Measurements from ENCODE around the gene ACO2. TPM values are rescaled to one million over a fixed set of nuclear protein-coding genes. Genes with fewer than 3 reads are reported as not detected.

ACO2 gene
- total and polyA plus RNA-seq, 2 of the 13 experiments (the other 11 are each of a cell fraction or from before 2014, with no cell fraction given): 19.2 to 45.6 TPM

DNA sequence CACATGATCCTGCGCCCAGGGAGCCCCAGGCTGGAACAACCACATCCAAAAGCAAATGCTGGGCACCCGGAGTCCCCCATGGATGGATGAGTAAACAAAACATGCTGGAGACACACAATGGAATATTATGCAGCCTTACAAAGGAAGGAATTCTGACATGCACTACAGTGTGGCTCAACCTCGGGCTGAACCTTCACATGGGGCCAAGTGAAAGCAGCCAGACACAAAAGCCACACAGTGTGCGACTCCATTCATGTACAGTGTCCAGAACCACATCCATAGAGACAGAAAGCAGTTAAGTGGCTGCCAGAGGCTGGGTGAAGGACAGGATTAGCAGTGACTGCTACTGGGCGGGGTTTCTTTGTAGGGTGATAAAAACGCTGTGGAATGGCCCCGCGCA is 65.3 kb downstream of the ACO2 start:
- ATAC-seq (no peak), FAIRE-seq (no peak), DNase-seq (ENCODE audit: low spot score) (no peak)
- intact Hi-C loops (cut with micrococcal nuclease; ENCODE audit: unreplicated experiment): no loop called here
- Histone ChIP-seq H3K79me2 (ENCODE audit: insufficient read depth, low read length) (peaks cover under 1% of the 10 kb centered on the region), H3K27me3 (ENCODE audit: control insufficient read depth in 1 of 2, insufficient read depth in 2 of 2, low read length in 2 of 2) (no peaks in the 10 kb centered on the region), H3K27ac (ENCODE audit: extremely low read length, insufficient read depth, low read length) (no peak overlapping the region), H3K9me3 (ENCODE audit: low read length) (no peaks in the 10 kb centered on the region), H3K36me3 (replicated peaks in 1 of 2; ENCODE audit: control insufficient read depth in 1 of 2, insufficient read depth in 2 of 2, low read length in 2 of 2) (peaks cover 18 to 54% of the 10 kb centered on the region in 2 experiments), H3K4me2 (ENCODE audit: low read depth, low read length) (no peak overlapping the region), H2AFZ (ENCODE audit: low read length) (no peak overlapping the region), H3K4me3 (replicated peaks in 1 of 3; ENCODE audit: insufficient read depth in 1 of 3, low read depth in 2 of 3, low read length in 3 of 3) (no peak overlapping the region), H3K4me1 (ENCODE audit: insufficient read depth, low read length) (peaks cover 27% of the 10 kb centered on the region), H4K20me1 (ENCODE audit: insufficient read depth, low read length) (no peaks in the 10 kb centered on the region), H3K9ac (ENCODE audit: insufficient read depth, low read depth, low read length) (no peak overlapping the region)
- in situ Hi-C loops (cut with HindIII; ENCODE audit: extremely low pct_ligation_motif_present, low pct_unique_long_range_greater_than_20kb): no loop called here
- 93% methylated on average over 7 of the region's 8 CpGs for WGBS (ENCODE audit: low lambda C conversion rate)
- POLR2A ChIA-PET: no interaction called here
- TF ChIP-seq ZNF777 (CRISPR knock-in tag; IDR thresholded peaks at IDR 0.05): no peak
- TF ChIP-seq, protein P1, sequence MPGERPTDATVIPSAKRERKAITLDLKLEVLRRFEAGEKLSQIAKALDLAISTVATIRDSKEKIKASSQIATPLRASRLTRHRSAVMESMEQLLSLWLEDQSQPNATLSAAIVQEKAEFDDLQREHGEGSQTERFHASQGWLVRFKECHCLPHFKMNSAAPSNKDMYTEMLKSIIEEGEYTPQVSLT (CRISPR knock-in tag; IDR thresholded peaks at IDR 0.05; ENCODE audit: borderline replicate concordance, low read depth): no peak
- TF ChIP-seq, protein P2, sequence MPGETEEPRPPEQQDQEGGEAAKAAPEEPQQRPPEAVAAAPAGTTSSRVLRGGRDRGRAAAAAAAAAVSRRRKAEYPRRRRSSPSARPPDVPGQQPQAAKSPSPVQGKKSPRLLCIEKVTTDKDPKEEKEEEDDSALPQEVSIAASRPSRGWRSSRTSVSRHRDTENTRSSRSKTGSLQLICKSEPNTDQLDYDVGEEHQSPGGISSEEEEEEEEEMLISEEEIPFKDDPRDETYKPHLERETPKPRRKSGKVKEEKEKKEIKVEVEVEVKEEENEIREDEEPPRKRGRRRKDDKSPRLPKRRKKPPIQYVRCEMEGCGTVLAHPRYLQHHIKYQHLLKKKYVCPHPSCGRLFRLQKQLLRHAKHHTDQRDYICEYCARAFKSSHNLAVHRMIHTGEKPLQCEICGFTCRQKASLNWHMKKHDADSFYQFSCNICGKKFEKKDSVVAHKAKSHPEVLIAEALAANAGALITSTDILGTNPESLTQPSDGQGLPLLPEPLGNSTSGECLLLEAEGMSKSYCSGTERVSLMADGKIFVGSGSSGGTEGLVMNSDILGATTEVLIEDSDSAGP (CRISPR knock-in tag; IDR thresholded peaks at IDR 0.05; ENCODE audit: borderline replicate concordance): 0 out of 2 replicates have a peak, but pooled peaks have one; percentile 1
- CTCF ChIA-PET (ENCODE audit: low intra/inter-chr PET ratio, low total read pairs): interaction anchor here (1.7 kb wide), 1 partner anchor 130 kb away, joined by 5 read pairs; no protein-coding TSS in a partner anchor
- no TSS peak for BruUV-seq (replicated peaks)

DNA sequence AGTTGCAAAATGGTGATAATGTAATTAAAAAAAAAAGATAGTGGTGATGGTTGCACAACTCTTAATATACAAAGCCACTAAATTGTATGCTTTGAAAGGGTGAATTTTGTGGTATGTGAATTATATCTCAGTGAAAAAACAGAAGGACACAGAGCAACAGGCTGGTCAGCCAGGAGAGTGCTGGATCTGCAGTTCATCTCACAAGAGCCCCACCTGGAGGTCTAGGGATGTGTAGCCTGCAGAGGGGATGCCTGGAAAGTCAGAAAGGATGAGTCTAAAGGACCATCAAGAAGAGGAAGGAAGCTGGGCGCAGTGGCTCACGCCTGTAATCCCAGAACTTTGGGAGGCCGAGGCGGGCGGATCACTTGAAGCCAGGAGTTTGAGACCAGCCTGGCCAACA is 66.3 kb downstream of the ACO2 start:
- no peaks in the 10 kb centered on the region for H3K27me3 ChIP-seq (ENCODE audit: control insufficient read depth in 1 of 2, insufficient read depth in 2 of 2, low read length in 2 of 2)
- WGBS (ENCODE audit: low lambda C conversion rate): 99% methylated on average over 5 of the region's 5 CpGs
- H3K4me3 ChIP-seq (replicated peaks in 1 of 3; ENCODE audit: insufficient read depth in 1 of 3, low read depth in 2 of 3, low read length in 3 of 3): no peak overlapping the region
- in situ Hi-C loops (cut with HindIII; ENCODE audit: extremely low pct_ligation_motif_present, low pct_unique_long_range_greater_than_20kb): no loop called here
- peaks cover 17 to 56% of the 10 kb centered on the region in 2 experiments for H3K36me3 ChIP-seq (replicated peaks in 1 of 2; ENCODE audit: control insufficient read depth in 1 of 2, insufficient read depth in 2 of 2, low read length in 2 of 2)
- FAIRE-seq: peak; percentile 46
- DNase-seq (ENCODE audit: low spot score): peak; percentile 46
- no peak overlapping the region for H3K27ac ChIP-seq (ENCODE audit: extremely low read length, insufficient read depth, low read length)
- peak; percentile 66 for ATAC-seq
- H2AFZ ChIP-seq (ENCODE audit: low read length): no peak overlapping the region
- H3K9me3 ChIP-seq (ENCODE audit: low read length): no peaks in the 10 kb centered on the region
- peaks cover 27% of the 10 kb centered on the region for H3K4me1 ChIP-seq (ENCODE audit: insufficient read depth, low read length)
- H3K4me2 ChIP-seq (ENCODE audit: low read depth, low read length): no peak overlapping the region
- no peak overlapping the region for H3K9ac ChIP-seq (ENCODE audit: insufficient read depth, low read depth, low read length)
- ChIA-PET POLR2A (no interaction called here), CTCF (ENCODE audit: low intra/inter-chr PET ratio, low total read pairs) (no interaction called here)
- H4K20me1 ChIP-seq (ENCODE audit: insufficient read depth, low read length): no peaks in the 10 kb centered on the region
- BruUV-seq (replicated peaks): no TSS peak
- peaks cover 5% of the 10 kb centered on the region for H3K79me2 ChIP-seq (ENCODE audit: insufficient read depth, low read length)
- intact Hi-C loops (cut with micrococcal nuclease; ENCODE audit: unreplicated experiment): no loop called here
- TF ChIP-seq HIVEP1 (CRISPR knock-in tag; IDR thresholded peaks at IDR 0.05): no peak
- TF ChIP-seq, protein P3, sequence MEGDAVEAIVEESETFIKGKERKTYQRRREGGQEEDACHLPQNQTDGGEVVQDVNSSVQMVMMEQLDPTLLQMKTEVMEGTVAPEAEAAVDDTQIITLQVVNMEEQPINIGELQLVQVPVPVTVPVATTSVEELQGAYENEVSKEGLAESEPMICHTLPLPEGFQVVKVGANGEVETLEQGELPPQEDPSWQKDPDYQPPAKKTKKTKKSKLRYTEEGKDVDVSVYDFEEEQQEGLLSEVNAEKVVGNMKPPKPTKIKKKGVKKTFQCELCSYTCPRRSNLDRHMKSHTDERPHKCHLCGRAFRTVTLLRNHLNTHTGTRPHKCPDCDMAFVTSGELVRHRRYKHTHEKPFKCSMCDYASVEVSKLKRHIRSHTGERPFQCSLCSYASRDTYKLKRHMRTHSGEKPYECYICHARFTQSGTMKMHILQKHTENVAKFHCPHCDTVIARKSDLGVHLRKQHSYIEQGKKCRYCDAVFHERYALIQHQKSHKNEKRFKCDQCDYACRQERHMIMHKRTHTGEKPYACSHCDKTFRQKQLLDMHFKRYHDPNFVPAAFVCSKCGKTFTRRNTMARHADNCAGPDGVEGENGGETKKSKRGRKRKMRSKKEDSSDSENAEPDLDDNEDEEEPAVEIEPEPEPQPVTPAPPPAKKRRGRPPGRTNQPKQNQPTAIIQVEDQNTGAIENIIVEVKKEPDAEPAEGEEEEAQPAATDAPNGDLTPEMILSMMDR (CRISPR knock-in tag; IDR thresholded peaks at IDR 0.05): peak; percentile 45
- TF ChIP-seq STAG1 (CRISPR knock-in tag; IDR thresholded peaks at IDR 0.05): peak; percentile 23

Data from HepG2 (cell line).